ENCODE results near the gene MPP1.

MPP1 gene

GRCh38 chrX:154800478-154801210, 4.6 kb downstream of the MPP1 start:
- no peak for TF ChIP-seq CTCF (IDR thresholded peaks at IDR 0.05; ENCODE audit: low read depth, low read length, missing control alignments)
- no peak for DNase-seq (ENCODE audit: extremely low read depth, low read depth)
- H3K4me3 ChIP-seq (replicated peaks; ENCODE audit: low read depth, low read length) = no peak overlapping the region

GRCh38 chrX:154799556-154800348, 5.5 kb downstream of the MPP1 start:
- no peak for DNase-seq (ENCODE audit: extremely low read depth, low read depth)
- no peak overlapping the region for H3K4me3 ChIP-seq (replicated peaks; ENCODE audit: low read depth, low read length)
- no peak for TF ChIP-seq CTCF (IDR thresholded peaks at IDR 0.05; ENCODE audit: low read depth, low read length, missing control alignments)

- no peak overlapping the region for H3K4me3 ChIP-seq (replicated peaks; ENCODE audit: low read depth, low read length)
- TF ChIP-seq CTCF (IDR thresholded peaks at IDR 0.05; ENCODE audit: low read depth, low read length, missing control alignments) = no peak
- DNase-seq (ENCODE audit: extremely low read depth, low read depth) = no peak
Observed at GRCh38 chrX:154797006-154797405, 8.3 kb downstream of the MPP1 start.

GRCh38 chrX:154795016-154795415, 10.3 kb downstream of the MPP1 start:
- DNase-seq (ENCODE audit: extremely low read depth, low read depth) = no peak
- H3K4me3 ChIP-seq (replicated peaks; ENCODE audit: low read depth, low read length) = no peak overlapping the region
- TF ChIP-seq CTCF (IDR thresholded peaks at IDR 0.05; ENCODE audit: low read depth, low read length, missing control alignments) = no peak

GRCh38 chrX:154793084-154793795, 12.0 kb downstream of the MPP1 start:
- no peak for DNase-seq (ENCODE audit: extremely low read depth, low read depth)
- no peak for TF ChIP-seq CTCF (IDR thresholded peaks at IDR 0.05; ENCODE audit: low read depth, low read length, missing control alignments)
- no peak overlapping the region for H3K4me3 ChIP-seq (replicated peaks; ENCODE audit: low read depth, low read length)

GRCh38 chrX:154791939-154792338, 13.3 kb downstream of the MPP1 start:
- no peak overlapping the region for H3K4me3 ChIP-seq (replicated peaks; ENCODE audit: low read depth, low read length)
- no peak for TF ChIP-seq CTCF (IDR thresholded peaks at IDR 0.05; ENCODE audit: low read depth, low read length, missing control alignments)
- no peak for DNase-seq (ENCODE audit: extremely low read depth, low read depth)

All from HFF-Myc (cell line).